ENCODE data around the gene PRKAG2.

DNA sequence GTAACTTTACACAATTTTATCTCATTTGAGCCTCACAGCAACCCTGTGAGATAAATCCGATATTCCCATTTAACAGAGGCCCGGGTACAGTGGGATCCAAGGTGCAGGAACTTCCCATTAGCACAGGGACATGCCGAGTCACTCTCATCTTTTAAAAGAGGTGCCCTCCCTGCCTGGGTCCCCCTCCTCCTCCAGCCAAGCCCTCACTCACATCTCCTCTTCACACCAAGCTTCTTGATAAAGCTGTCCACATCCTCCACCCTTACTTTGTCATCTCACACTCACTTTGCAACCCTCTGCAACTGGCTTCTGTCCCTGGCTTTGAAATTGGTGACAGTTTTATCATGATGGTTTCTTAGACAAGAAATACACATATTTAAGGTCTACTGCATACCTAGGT, 212.6 kb downstream of the PRKAG2 start:
- TF ChIP-seq EZH2 (IDR thresholded peaks at IDR 0.05; ENCODE audit: insufficient read depth, poor library complexity, severe bottlenecking): no peak
- no peak for TF ChIP-seq EZH2phosphoT487 (IDR thresholded peaks at IDR 0.05; ENCODE audit: insufficient read depth, low read depth)
